HepG2 (cell line): Measurements from ENCODE around the gene WHAMM. TPM values are rescaled to one million over a fixed set of nuclear protein-coding genes. Genes with fewer than 3 reads are reported as not detected.

Experiments used
- BORCS8-MEF2B ChIP-seq: sonication (generic); formaldehyde crosslinking; IDR thresholded peaks from 2 replicates; pipeline ENCODE4 v1.8.0; 2022; ENCODE audit warnings: mild to moderate bottlenecking, missing genetic modification reagents
- CCAR2 ChIP-seq: fragments of 200-400 bp; formaldehyde crosslinking; optimal IDR thresholded peaks from 2 replicates; pipeline ENCODE3; 2018; ENCODE audit warnings: low read depth, mild to moderate bottlenecking, low read length, moderate library complexity
- DMAP1 ChIP-seq: IDR thresholded peaks from 2 replicates; pipeline ENCODE4 v1.6.1; 2016
- ELF3 ChIP-seq: IDR thresholded peaks from 2 replicates; pipeline ENCODE4 v1.6.1; 2016; ENCODE audit warnings: missing genetic modification reagents, missing compliant biosample characterization
- GABPB1 ChIP-seq: IDR thresholded peaks from 2 replicates; pipeline ENCODE4 v1.6.1; 2016; ENCODE audit warnings: mild to moderate bottlenecking, missing genetic modification reagents, moderate library complexity, missing compliant biosample characterization
- HOXA5 ChIP-seq: sonication (generic); formaldehyde crosslinking; IDR thresholded peaks from 2 replicates; pipeline ENCODE4 v1.4.0; 2020; ENCODE audit warnings: missing genetic modification reagents
- KDM2A ChIP-seq: sonication (generic); formaldehyde crosslinking; IDR thresholded peaks from 2 replicates; pipeline ENCODE4 v1.4.0; 2020; ENCODE audit warnings: low read depth, missing genetic modification reagents, borderline replicate concordance
- MTF2 ChIP-seq: sonication (generic); formaldehyde crosslinking; IDR thresholded peaks from 2 replicates; pipeline ENCODE4 v1.5.0; 2020; ENCODE audit warnings: missing genetic modification reagents, borderline replicate concordance
- PITX1 ChIP-seq: sonication (generic); formaldehyde crosslinking; IDR thresholded peaks from 2 replicates; pipeline ENCODE4 v1.5.1; 2020; ENCODE audit warnings: mild to moderate bottlenecking, missing genetic modification reagents
- RBM22 ChIP-seq: fragments of 200-400 bp; formaldehyde crosslinking; optimal IDR thresholded peaks from 2 replicates; pipeline ENCODE3; 2017; ENCODE audit warnings: mild to moderate bottlenecking, low read length, moderate library complexity
- SALL1 ChIP-seq: sonication (generic); formaldehyde crosslinking; IDR thresholded peaks from 2 replicates; pipeline ENCODE4 v1.8.0; 2022; ENCODE audit warnings: mild to moderate bottlenecking, missing genetic modification reagents
- SOX5 ChIP-seq: IDR thresholded peaks from 2 replicates; pipeline ENCODE4 v1.6.1; 2016; ENCODE audit warnings: borderline replicate concordance
- TEAD3 ChIP-seq: optimal IDR thresholded peaks from 2 replicates; pipeline ENCODE3; 2016; ENCODE audit warnings: borderline replicate concordance
- THAP11 ChIP-seq: IDR thresholded peaks from 2 replicates; pipeline ENCODE4 v1.6.1; 2016; ENCODE audit warnings: missing biosample characterization, missing genetic modification reagents
- ZBTB38 ChIP-seq: sonication (generic); formaldehyde crosslinking; IDR thresholded peaks from 2 replicates; pipeline ENCODE4 v1.5.1; 2020; ENCODE audit warnings: mild to moderate bottlenecking, missing genetic modification reagents
- polyA plus RNA-seq, 8 experiments: library from polyadenylated mRNA; depleted of rRNA in 3 of 8; stranded (reverse) in 7 of 8; unstranded in 1 of 8; fragments of >200 nt; fragmentation: Illumina TruSeq in 4 of 8; extraction: Trizol in 4 of 8; gene quantifications; 2 replicates each; pipeline versions ENCODE4 v1.2.1 to v1.2.3, GENCODE V29; 2011 to 2016; ENCODE audit warnings: low read depth in 4 of 8, missing spikeins in 1 of 8, mixed read lengths in 1 of 8; ENCODE audit not compliant: insufficient read depth in 1 of 8
- total RNA-seq, 5 experiments: library from RNA; depleted of rRNA; stranded (reverse); fragments of >200 nt; fragmentation: Illumina TruSeq; extraction: Trizol; gene quantifications; 2 replicates each; pipeline ENCODE4 v1.2.3, GENCODE V29; 2016; ENCODE audit warnings: low read depth in 1 of 5
- TF ChIP-seq, protein P1 (sequence below): sonication (generic); formaldehyde crosslinking; IDR thresholded peaks from 2 replicates; pipeline ENCODE4 v1.5.0; 2020; ENCODE audit warnings: mild to moderate bottlenecking, missing genetic modification reagents
- TF ChIP-seq, protein P2 (sequence below): sonication (generic); formaldehyde crosslinking; IDR thresholded peaks from 2 replicates; pipeline ENCODE4 v1.4.0; 2020; ENCODE audit warnings: missing genetic modification reagents, low read depth, mild to moderate bottlenecking, borderline replicate concordance

WHAMM gene
- total and polyA plus RNA-seq, 2 of the 13 experiments (the other 11 are each of a cell fraction or from before 2014, with no cell fraction given) = 2.9 to 3.0 TPM

DNA sequence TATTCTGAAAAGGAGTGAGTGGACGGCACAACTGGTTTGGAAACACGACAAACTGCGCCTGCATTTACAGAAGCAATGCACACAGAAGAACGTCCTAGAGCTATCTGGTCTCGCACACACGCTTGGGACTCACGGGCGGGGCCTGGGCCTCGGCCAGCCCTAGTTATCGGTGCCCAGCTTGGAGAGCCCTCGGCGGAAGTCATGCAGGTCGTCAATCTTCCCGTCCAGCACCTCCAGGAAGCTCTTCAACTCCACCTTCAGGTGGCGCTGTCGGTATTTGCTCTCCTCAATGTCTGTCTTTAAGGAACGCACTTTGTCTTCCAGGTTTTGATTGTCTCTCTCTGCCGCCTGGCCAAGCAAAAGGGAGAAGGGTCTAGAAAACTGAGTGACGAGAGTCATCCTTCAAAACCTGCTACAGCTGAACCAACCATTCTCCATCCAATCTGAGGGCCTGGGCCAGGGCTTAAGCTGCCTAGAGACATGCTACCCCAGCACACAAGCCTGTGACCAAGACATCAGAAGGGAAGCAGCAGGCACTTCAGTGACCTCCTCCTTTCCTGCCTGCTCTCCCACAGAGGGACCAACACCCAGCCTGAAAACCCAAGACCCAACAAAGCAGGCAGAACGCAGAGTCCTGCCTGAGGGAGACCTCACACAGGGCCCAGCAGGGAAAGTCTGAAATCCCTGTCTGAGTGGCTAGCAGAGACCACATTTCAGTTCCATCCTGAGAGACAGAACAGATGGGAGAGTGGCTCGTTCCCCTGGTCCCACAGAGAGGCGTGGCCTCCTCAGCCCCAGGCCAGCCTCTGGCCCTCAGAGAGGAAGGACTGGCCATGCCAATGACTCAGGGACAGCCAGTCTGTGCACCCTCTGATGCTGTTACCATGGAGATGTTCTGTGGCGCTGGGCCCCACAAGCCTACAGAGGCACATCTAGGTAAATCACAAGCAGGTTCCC lies 40.4 kb downstream of the WHAMM start (continued):
- TF ChIP-seq BORCS8-MEF2B (no peak), ZBTB38 (CRISPR knock-in tag) (peak; percentile 92), SOX5 (0 out of 2 replicates have a peak, but pooled peaks have one; percentile 40), PITX1 (CRISPR knock-in tag) (no peak), HOXA5 (CRISPR knock-in tag) (0 out of 2 replicates have a peak, but pooled peaks have one; percentile 43), GABPB1 (CRISPR knock-in tag) (peak; percentile 72), ELF3 (CRISPR knock-in tag) (peak; percentile 73), TEAD3 (peak; percentile 72), SALL1 (CRISPR knock-in tag) (peak; percentile 54; the same call in 1 of the 2 replicates), MTF2 (no peak), DMAP1 (CRISPR knock-in tag) (0 out of 2 replicates have a peak, but pooled peaks have one; percentile 29), KDM2A (CRISPR knock-in tag) (peak; percentile 48; the same call in 1 of the 2 replicates), THAP11 (CRISPR knock-in tag) (peak; percentile 22; the same call in 1 of the 2 replicates), RBM22 (no peak), CCAR2 (no peak)
- TF ChIP-seq, protein P1, sequence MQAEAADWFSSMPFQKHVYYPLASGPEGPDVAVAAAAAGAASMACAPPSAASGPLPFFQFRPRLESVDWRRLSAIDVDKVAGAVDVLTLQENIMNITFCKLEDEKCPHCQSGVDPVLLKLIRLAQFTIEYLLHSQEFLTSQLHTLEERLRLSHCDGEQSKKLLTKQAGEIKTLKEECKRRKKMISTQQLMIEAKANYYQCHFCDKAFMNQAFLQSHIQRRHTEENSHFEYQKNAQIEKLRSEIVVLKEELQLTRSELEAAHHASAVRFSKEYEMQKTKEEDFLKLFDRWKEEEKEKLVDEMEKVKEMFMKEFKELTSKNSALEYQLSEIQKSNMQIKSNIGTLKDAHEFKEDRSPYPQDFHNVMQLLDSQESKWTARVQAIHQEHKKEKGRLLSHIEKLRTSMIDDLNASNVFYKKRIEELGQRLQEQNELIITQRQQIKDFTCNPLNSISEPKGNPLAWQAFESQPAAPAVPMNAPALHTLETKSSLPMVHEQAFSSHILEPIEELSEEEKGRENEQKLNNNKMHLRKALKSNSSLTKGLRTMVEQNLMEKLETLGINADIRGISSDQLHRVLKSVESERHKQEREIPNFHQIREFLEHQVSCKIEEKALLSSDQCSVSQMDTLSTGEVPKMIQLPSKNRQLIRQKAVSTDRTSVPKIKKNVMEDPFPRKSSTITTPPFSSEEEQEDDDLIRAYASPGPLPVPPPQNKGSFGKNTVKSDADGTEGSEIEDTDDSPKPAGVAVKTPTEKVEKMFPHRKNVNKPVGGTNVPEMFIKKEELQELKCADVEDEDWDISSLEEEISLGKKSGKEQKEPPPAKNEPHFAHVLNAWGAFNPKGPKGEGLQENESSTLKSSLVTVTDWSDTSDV = no peak
- TF ChIP-seq, protein P2, sequence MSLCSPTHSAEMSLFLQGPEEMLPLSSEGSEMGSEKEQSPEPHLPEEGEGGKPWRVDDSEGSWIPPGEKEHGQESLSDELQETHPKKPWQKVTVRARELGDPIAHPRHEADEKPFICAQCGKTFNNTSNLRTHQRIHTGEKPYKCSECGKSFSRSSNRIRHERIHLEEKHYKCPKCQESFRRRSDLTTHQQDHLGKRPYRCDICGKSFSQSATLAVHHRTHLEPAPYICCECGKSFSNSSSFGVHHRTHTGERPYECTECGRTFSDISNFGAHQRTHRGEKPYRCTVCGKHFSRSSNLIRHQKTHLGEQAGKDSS = no peak; the same call in 1 of the 2 replicates
